ENCODE data around the gene DDAH1. TPM values are rescaled to one million over a fixed set of nuclear protein-coding genes. Genes with fewer than 3 reads are reported as not detected.

DDAH1 gene
- total RNA-seq, 2 experiments from 2014 or later = not detected

- Histone ChIP-seq H3K27ac (ENCODE audit: low read depth in 1 of 2, low read length in 2 of 2) (no peak overlapping the region), H3K9me3 (ENCODE audit: control insufficient read depth in 1 of 2, insufficient read depth in 1 of 2, low read length in 2 of 2) (no peaks in the 10 kb centered on the region), H3K27me3 (ENCODE audit: control insufficient read depth in 1 of 2, insufficient read depth in 2 of 2, low read length in 2 of 2) (no peaks in the 10 kb centered on the region), H3K4me1 (ENCODE audit: insufficient read depth, low read length) (no peaks in the 10 kb centered on the region), H3K4me3 (ENCODE audit: low read length) (no peak overlapping the region), H3K36me3 (ENCODE audit: insufficient read depth, low read length) (no peaks in the 10 kb centered on the region)
- no peak overlapping the region for H3K27ac Mint-ChIP-seq
- H3K36me3 Mint-ChIP-seq (ENCODE audit: low read depth) = no peaks in the 10 kb centered on the region
- no peaks in the 10 kb centered on the region for H3K4me1 Mint-ChIP-seq (ENCODE audit: low read depth)
- no peak overlapping the region for H3K4me3 Mint-ChIP-seq
- no peak for DNase-seq
- POLR2A ChIA-PET = no interaction called here
- no peaks in the 10 kb centered on the region for H3K9me3 Mint-ChIP-seq
- H3K27me3 Mint-ChIP-seq = no peaks in the 10 kb centered on the region
- intact Hi-C loops (cut with DNase I, micrococcal nuclease) = no loop called here
- TF ChIP-seq CTCF (IDR thresholded peaks at IDR 0.05) = no peak
- CTCF ChIA-PET = no interaction called here
- no peak for ATAC-seq (ENCODE audit: poor library complexity)
These were observed 51.8 kb downstream of the DDAH1 start for GRCh38 chr1:85413169-85413568.

GRCh38 chr1:85411567-85412305 lies 53.2 kb downstream of the DDAH1 start:
- POLR2A ChIA-PET = no interaction called here

GRCh38 chr1:85409516-85409915 lies 55.4 kb downstream of the DDAH1 start:
- Histone ChIP-seq H3K4me1 (ENCODE audit: insufficient read depth, low read length) (no peaks in the 10 kb centered on the region), H3K27me3 (ENCODE audit: control insufficient read depth in 1 of 2, insufficient read depth in 2 of 2, low read length in 2 of 2) (no peaks in the 10 kb centered on the region), H3K9me3 (ENCODE audit: control insufficient read depth in 1 of 2, insufficient read depth in 1 of 2, low read length in 2 of 2) (no peaks in the 10 kb centered on the region), H3K4me3 (ENCODE audit: low read length) (no peak overlapping the region), H3K36me3 (ENCODE audit: insufficient read depth, low read length) (no peaks in the 10 kb centered on the region), H3K27ac (ENCODE audit: low read depth in 1 of 2, low read length in 2 of 2) (no peak overlapping the region)
- Mint-ChIP-seq H3K27ac (no peak overlapping the region), H3K9me3 (no peaks in the 10 kb centered on the region), H3K4me3 (no peak overlapping the region), H3K27me3 (no peaks in the 10 kb centered on the region), H3K36me3 (ENCODE audit: low read depth) (no peaks in the 10 kb centered on the region), H3K4me1 (ENCODE audit: low read depth) (no peaks in the 10 kb centered on the region)
- ATAC-seq (ENCODE audit: poor library complexity) = no peak
- CTCF ChIA-PET = no interaction called here
- TF ChIP-seq CTCF (IDR thresholded peaks at IDR 0.05) = no peak
- intact Hi-C loops (cut with DNase I, micrococcal nuclease) = no loop called here
- DNase-seq = no peak
- POLR2A ChIA-PET = no interaction called here

More at GRCh38 chr1:85411567-85412305, 53.2 kb downstream of the DDAH1 start:
- no peaks in the 10 kb centered on the region for H3K36me3 Mint-ChIP-seq (ENCODE audit: low read depth)
- H3K4me1 ChIP-seq (ENCODE audit: insufficient read depth, low read length) = no peaks in the 10 kb centered on the region
- H3K36me3 ChIP-seq (ENCODE audit: insufficient read depth, low read length) = no peaks in the 10 kb centered on the region
- H3K9me3 ChIP-seq (ENCODE audit: control insufficient read depth in 1 of 2, insufficient read depth in 1 of 2, low read length in 2 of 2) = no peaks in the 10 kb centered on the region
- no peak for TF ChIP-seq CTCF (IDR thresholded peaks at IDR 0.05)
- H3K9me3 Mint-ChIP-seq = no peaks in the 10 kb centered on the region
- DNase-seq (no peak), ATAC-seq (ENCODE audit: poor library complexity) (no peak)
- intact Hi-C loops (cut with DNase I, micrococcal nuclease) = no loop called here
- H3K4me3 ChIP-seq (ENCODE audit: low read length) = no peak overlapping the region
- CTCF ChIA-PET = interaction anchor here (1.1 kb wide), 1 partner anchor 9 kb away, joined by 3 read pairs; no protein-coding TSS in a partner anchor
- H3K27ac ChIP-seq (ENCODE audit: low read depth in 1 of 2, low read length in 2 of 2) = no peak overlapping the region
- H3K4me3 Mint-ChIP-seq = no peak overlapping the region
- no peaks in the 10 kb centered on the region for H3K27me3 Mint-ChIP-seq
- no peaks in the 10 kb centered on the region for H3K4me1 Mint-ChIP-seq (ENCODE audit: low read depth)
- no peaks in the 10 kb centered on the region for H3K27me3 ChIP-seq (ENCODE audit: control insufficient read depth in 1 of 2, insufficient read depth in 2 of 2, low read length in 2 of 2)
- H3K27ac Mint-ChIP-seq = no peak overlapping the region
